ENCODE results near the gene SLC18B1. TPM values are rescaled to one million over a fixed set of nuclear protein-coding genes. Genes with fewer than 3 reads are reported as not detected.

The SLC18B1 gene
- polyA plus RNA-seq, 3 donors: 10.3 to 36.6 (median 24.8) TPM

DNA sequence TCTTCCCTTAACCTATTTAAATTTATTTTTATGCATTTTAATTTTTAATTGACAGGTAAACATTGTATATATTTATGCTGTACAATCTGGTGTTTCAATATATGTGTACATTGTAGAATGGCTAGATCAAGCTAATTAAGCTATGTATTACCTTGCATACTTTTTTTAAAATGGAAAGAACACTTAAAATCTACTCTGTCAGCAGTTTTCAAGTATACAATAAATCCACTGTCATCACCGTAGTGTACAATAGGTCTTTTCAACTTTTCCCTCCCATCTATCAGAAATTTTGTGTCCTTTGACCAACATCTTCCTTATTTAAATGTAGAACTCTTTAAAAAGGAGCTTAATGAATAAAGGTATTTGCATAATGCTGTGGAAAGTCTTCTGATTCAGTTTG lies 43.5 kb upstream of the SLC18B1 start:
- Histone ChIP-seq H3K27ac (ENCODE audit: low read depth in 1 of 2, low read length in 2 of 2) (no peak overlapping the region), H3K4me1 (ENCODE audit: control insufficient read depth in 1 of 2, insufficient read depth in 2 of 2, low read length in 2 of 2) (no peaks in the 10 kb centered on the region), H3K79me2 (ENCODE audit: insufficient read depth, low read length) (no peaks in the 10 kb centered on the region), H3K4me3 (replicated peaks in 1 of 3; ENCODE audit: low read depth in 2 of 3, low read length in 3 of 3) (no peak overlapping the region), H2AFZ (ENCODE audit: insufficient read depth, low read depth, low read length, poor library complexity, severe bottlenecking) (no peak overlapping the region), H4K20me1 (ENCODE audit: insufficient read depth, low read length) (no peaks in the 10 kb centered on the region), H3K27me3 (ENCODE audit: control insufficient read depth in 2 of 2, insufficient read depth in 2 of 2, low read length in 2 of 2) (no peaks in the 10 kb centered on the region), H3K4me2 (replicated peaks; ENCODE audit: extremely low read depth, low read length, poor library complexity, severe bottlenecking) (no peak overlapping the region), H3K9me3 (replicated peaks in 1 of 2; ENCODE audit: control insufficient read depth in 1 of 2, insufficient read depth in 1 of 2, low read length in 2 of 2) (no peaks in the 10 kb centered on the region), H3K9ac (ENCODE audit: insufficient read depth, low read length, poor library complexity, severe bottlenecking) (no peak overlapping the region), H3K36me3 (replicated peaks in 1 of 2; ENCODE audit: control insufficient read depth in 1 of 2, insufficient read depth in 2 of 2, low read length in 2 of 2) (no peaks in the 10 kb centered on the region)
- Mint-ChIP-seq H3K4me3 (no peak overlapping the region), H3K4me1 (no peaks in the 10 kb centered on the region), H3K27ac (no peak overlapping the region), H3K36me3 (no peaks in the 10 kb centered on the region), H3K9me3 (peaks cover 0 to 2% (median 0%) of the 10 kb centered on the region in 7 donors), H3K27me3 (ENCODE audit: low read depth in 3 of 3) (peaks cover 0 to 3% (median 2%) of the 10 kb centered on the region in 3 donors)
- WGBS (ENCODE audit: insufficient coverage): no CpG with 5 or more reads among the region's 1 CpG
- DNase-seq: no peak
- TF ChIP-seq, protein P1, sequence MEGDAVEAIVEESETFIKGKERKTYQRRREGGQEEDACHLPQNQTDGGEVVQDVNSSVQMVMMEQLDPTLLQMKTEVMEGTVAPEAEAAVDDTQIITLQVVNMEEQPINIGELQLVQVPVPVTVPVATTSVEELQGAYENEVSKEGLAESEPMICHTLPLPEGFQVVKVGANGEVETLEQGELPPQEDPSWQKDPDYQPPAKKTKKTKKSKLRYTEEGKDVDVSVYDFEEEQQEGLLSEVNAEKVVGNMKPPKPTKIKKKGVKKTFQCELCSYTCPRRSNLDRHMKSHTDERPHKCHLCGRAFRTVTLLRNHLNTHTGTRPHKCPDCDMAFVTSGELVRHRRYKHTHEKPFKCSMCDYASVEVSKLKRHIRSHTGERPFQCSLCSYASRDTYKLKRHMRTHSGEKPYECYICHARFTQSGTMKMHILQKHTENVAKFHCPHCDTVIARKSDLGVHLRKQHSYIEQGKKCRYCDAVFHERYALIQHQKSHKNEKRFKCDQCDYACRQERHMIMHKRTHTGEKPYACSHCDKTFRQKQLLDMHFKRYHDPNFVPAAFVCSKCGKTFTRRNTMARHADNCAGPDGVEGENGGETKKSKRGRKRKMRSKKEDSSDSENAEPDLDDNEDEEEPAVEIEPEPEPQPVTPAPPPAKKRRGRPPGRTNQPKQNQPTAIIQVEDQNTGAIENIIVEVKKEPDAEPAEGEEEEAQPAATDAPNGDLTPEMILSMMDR (IDR thresholded peaks at IDR 0.05): no peak
- intact Hi-C loops (cut with micrococcal nuclease): no loop called here

DNA sequence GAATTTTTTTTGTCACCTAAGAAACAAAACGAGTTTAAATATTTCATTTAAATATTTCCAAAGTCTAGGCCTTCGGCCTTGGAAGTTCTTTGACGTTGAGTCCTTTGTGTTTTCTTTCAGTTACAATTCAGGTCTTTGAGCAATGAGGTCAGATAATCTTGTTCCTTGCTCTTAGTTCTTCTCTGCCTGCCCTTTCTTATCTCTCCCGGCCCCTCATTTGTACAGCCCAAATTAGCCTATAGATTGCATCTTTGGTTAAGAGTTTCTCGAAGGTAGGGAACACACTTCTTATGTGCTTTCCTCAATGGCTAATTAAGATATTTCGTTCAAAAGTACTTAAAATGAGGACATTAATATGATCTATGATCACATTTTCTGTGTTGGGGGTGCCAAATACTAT lies 34.5 kb upstream of the SLC18B1 start:
- H3K36me3 Mint-ChIP-seq: no peaks in the 10 kb centered on the region
- H3K79me2 ChIP-seq (ENCODE audit: insufficient read depth, low read length): no peaks in the 10 kb centered on the region
- H4K20me1 ChIP-seq (ENCODE audit: insufficient read depth, low read length): no peaks in the 10 kb centered on the region
- no peak overlapping the region for H3K27ac Mint-ChIP-seq
- no peak overlapping the region for H3K4me3 Mint-ChIP-seq
- 100% methylated on average over 2 of the region's 6 CpGs for WGBS (ENCODE audit: insufficient coverage)
- no peaks in the 10 kb centered on the region for H3K36me3 ChIP-seq (replicated peaks in 1 of 2; ENCODE audit: control insufficient read depth in 1 of 2, insufficient read depth in 2 of 2, low read length in 2 of 2)
- H2AFZ ChIP-seq (ENCODE audit: insufficient read depth, low read depth, low read length, poor library complexity, severe bottlenecking): no peak overlapping the region
- H3K27me3 ChIP-seq (ENCODE audit: control insufficient read depth in 2 of 2, insufficient read depth in 2 of 2, low read length in 2 of 2): no peaks in the 10 kb centered on the region
- H3K27me3 Mint-ChIP-seq (ENCODE audit: low read depth in 3 of 3): peaks cover 0 to 12% (median 3%) of the 10 kb centered on the region in 3 donors
- no peak overlapping the region for H3K4me2 ChIP-seq (replicated peaks; ENCODE audit: extremely low read depth, low read length, poor library complexity, severe bottlenecking)
- no peak for DNase-seq
- H3K9me3 ChIP-seq (replicated peaks in 1 of 2; ENCODE audit: control insufficient read depth in 1 of 2, insufficient read depth in 1 of 2, low read length in 2 of 2): no peaks in the 10 kb centered on the region
- no peaks in the 10 kb centered on the region for H3K4me1 Mint-ChIP-seq
- H3K4me1 ChIP-seq (ENCODE audit: control insufficient read depth in 1 of 2, insufficient read depth in 2 of 2, low read length in 2 of 2): no peaks in the 10 kb centered on the region
- no peak overlapping the region for H3K9ac ChIP-seq (ENCODE audit: insufficient read depth, low read length, poor library complexity, severe bottlenecking)
- H3K27ac ChIP-seq (ENCODE audit: low read depth in 1 of 2, low read length in 2 of 2): no peak overlapping the region
- peaks cover 0 to 9% (median 2%) of the 10 kb centered on the region in 7 donors for H3K9me3 Mint-ChIP-seq
- H3K4me3 ChIP-seq (replicated peaks in 1 of 3; ENCODE audit: low read depth in 2 of 3, low read length in 3 of 3): no peak overlapping the region
- TF ChIP-seq, protein P1 (IDR thresholded peaks at IDR 0.05): no peak
- intact Hi-C loops (cut with micrococcal nuclease): no loop called here

Data from CD14-positive monocyte (primary cell).